ENCODE data around the gene UMAD1.

GRCh38 chr7:7779888-7780287 lies 139.3 kb downstream of the UMAD1 start:
- TF ChIP-seq, protein P1, sequence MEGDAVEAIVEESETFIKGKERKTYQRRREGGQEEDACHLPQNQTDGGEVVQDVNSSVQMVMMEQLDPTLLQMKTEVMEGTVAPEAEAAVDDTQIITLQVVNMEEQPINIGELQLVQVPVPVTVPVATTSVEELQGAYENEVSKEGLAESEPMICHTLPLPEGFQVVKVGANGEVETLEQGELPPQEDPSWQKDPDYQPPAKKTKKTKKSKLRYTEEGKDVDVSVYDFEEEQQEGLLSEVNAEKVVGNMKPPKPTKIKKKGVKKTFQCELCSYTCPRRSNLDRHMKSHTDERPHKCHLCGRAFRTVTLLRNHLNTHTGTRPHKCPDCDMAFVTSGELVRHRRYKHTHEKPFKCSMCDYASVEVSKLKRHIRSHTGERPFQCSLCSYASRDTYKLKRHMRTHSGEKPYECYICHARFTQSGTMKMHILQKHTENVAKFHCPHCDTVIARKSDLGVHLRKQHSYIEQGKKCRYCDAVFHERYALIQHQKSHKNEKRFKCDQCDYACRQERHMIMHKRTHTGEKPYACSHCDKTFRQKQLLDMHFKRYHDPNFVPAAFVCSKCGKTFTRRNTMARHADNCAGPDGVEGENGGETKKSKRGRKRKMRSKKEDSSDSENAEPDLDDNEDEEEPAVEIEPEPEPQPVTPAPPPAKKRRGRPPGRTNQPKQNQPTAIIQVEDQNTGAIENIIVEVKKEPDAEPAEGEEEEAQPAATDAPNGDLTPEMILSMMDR (IDR thresholded peaks at IDR 0.05): no peak
- TF ChIP-seq POLR2A (IDR thresholded peaks at IDR 0.05): no peak

All from testis (tissue), 2 donors.